Lower lobe of right lung (tissue), 2 donors: ENCODE results near the gene PTPRD. TPM values are rescaled to one million over a fixed set of nuclear protein-coding genes. Genes with fewer than 3 reads are reported as not detected.

Experiments
- ATAC-seq, 2 donors: fragments of 200-7000 bp; cut with Tn5 transposase; one replicate each; pipeline ENCODE4 v1.9.1; 2020 to 2022; ENCODE audit warnings: mild to moderate bottlenecking in 2 of 2, moderate library complexity in 2 of 2
- DNase-seq: peaks from one replicate; pipeline ENCODE4 v3.0.0-alpha.2; 2020
- H3K27ac ChIP-seq: fragments of 200-600 bp; one replicate; pipeline ENCODE4 v1.8.0; 2022
- H3K27me3 ChIP-seq: fragments of 200-600 bp; one replicate; pipeline ENCODE4 v1.8.0; 2022; ENCODE audit warnings: low read depth
- H3K36me3 ChIP-seq: fragments of 200-600 bp; one replicate; pipeline ENCODE4 v1.8.0; 2022; ENCODE audit warnings: mild to moderate bottlenecking
- H3K4me1 ChIP-seq: fragments of 200-600 bp; one replicate; pipeline ENCODE4 v1.8.0; 2022
- H3K4me3 ChIP-seq: fragments of 200-600 bp; one replicate; pipeline ENCODE4 v1.8.0; 2022; ENCODE audit warnings: mild to moderate bottlenecking
- H3K9me3 ChIP-seq: fragments of 200-600 bp; one replicate; pipeline ENCODE4 v1.8.0; 2022
- intact Hi-C: fragments of 100-400 bp; cut with DNase I; formaldehyde crosslinking; loops from one replicate; pipeline ENCODE4 v1.11.0; 2022
- total RNA-seq: library from RNA; stranded (reverse); fragmentation: NEBNext Ultra II Directional; extraction: Animal tissue kit (Norgen Biotek cat#: 25700); gene quantifications from one replicate; pipeline ENCODE4 v1.2.1, GENCODE V29; 2021
- TF ChIP-seq, protein P1 (sequence below): fragments of 200-600 bp; IDR thresholded peaks from one replicate; pipeline ENCODE4 v1.8.0; 2022; ENCODE audit warnings: antibody characterized with exemption, mild to moderate bottlenecking
- donor health status: DM: no; HTN: yes; CAD: no; lungs with severe emphysema.

Gene PTPRD
- total RNA-seq, 1 donor from 2014 or later: 17.2 TPM

DNA sequence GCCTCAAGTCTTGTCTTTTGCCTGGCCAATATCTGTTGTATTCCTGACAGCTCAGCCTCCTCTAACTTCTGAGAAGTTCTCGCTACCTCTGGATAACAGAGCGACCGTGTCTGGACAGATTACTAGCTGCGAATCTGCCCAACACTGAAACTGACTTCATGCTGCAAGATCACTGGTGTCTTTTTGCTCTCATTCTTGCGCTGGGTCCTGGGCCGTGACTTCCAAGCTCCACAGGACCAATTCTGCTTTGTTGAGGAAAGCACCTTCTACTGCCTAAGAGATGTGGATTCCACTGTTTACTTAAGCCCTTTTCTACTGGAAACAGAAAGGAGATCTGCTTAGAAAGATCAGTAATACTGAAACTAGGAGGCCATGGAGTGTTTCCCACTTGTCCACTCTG, 1834.4 kb downstream of the PTPRD start:
- ATAC-seq (no peak), DNase-seq (no peak)
- TF ChIP-seq, protein P1, sequence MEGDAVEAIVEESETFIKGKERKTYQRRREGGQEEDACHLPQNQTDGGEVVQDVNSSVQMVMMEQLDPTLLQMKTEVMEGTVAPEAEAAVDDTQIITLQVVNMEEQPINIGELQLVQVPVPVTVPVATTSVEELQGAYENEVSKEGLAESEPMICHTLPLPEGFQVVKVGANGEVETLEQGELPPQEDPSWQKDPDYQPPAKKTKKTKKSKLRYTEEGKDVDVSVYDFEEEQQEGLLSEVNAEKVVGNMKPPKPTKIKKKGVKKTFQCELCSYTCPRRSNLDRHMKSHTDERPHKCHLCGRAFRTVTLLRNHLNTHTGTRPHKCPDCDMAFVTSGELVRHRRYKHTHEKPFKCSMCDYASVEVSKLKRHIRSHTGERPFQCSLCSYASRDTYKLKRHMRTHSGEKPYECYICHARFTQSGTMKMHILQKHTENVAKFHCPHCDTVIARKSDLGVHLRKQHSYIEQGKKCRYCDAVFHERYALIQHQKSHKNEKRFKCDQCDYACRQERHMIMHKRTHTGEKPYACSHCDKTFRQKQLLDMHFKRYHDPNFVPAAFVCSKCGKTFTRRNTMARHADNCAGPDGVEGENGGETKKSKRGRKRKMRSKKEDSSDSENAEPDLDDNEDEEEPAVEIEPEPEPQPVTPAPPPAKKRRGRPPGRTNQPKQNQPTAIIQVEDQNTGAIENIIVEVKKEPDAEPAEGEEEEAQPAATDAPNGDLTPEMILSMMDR: no peak
- H3K27ac ChIP-seq: no peak overlapping the region
- H3K4me3 ChIP-seq: no peak overlapping the region
- H3K27me3 ChIP-seq: no peaks in the 10 kb centered on the region
- intact Hi-C loops: no loop called here
- no peaks in the 10 kb centered on the region for H3K36me3 ChIP-seq
- no peaks in the 10 kb centered on the region for H3K4me1 ChIP-seq
- H3K9me3 ChIP-seq: no peaks in the 10 kb centered on the region

DNA sequence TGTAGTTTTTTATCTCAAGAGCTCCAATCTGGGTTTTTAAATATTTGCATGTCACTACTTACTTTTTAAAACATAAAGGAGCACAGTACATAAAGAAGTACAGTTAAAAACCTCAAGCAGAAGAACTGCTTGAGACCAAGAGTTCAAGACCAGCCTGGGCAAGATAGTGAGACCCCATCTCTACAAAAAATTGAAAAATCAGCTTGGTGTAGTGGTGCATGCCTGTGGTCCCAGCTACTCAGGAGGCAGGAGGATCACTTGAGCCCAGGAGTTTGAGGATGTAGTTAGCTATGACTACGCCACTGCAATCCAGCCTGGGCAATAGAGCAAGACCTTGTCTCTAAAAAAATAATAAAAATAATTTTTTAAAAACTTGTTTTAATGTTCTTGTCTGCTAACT, 1840.5 kb downstream of the PTPRD start:
- no peak overlapping the region for H3K27ac ChIP-seq
- DNase-seq: no peak
- TF ChIP-seq, protein P1: no peak
- no peaks in the 10 kb centered on the region for H3K36me3 ChIP-seq
- no peaks in the 10 kb centered on the region for H3K27me3 ChIP-seq
- H3K9me3 ChIP-seq: no peaks in the 10 kb centered on the region
- no peak for ATAC-seq
- H3K4me1 ChIP-seq: no peaks in the 10 kb centered on the region
- no peak overlapping the region for H3K4me3 ChIP-seq
- intact Hi-C loops: no loop called here

DNA sequence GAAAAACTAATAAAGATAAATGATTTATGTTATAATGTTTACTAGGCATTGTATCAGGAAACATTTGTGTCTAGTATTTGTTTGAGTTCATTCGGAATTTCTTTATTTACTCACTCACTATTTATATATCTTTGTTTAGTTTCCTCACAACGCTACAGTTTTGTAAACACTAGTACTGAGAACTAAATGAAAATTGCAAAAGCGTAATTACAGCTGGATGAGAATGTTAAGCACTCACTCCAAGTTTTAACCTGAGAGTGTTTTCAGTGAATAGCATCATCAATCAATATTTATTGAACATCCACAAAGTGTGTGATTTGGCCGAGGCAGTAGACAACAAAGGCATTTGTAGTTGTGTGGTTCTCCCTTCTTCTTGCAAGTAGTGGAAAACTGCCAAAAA, 1843.6 kb downstream of the PTPRD start:
- Histone ChIP-seq H3K4me1 (no peaks in the 10 kb centered on the region), H3K27ac (no peak overlapping the region), H3K27me3 (no peaks in the 10 kb centered on the region), H3K9me3 (no peaks in the 10 kb centered on the region), H3K4me3 (no peak overlapping the region), H3K36me3 (no peaks in the 10 kb centered on the region)
- ATAC-seq (no peak), DNase-seq (no peak)
- intact Hi-C loops: no loop called here
- TF ChIP-seq, protein P1: no peak

DNA sequence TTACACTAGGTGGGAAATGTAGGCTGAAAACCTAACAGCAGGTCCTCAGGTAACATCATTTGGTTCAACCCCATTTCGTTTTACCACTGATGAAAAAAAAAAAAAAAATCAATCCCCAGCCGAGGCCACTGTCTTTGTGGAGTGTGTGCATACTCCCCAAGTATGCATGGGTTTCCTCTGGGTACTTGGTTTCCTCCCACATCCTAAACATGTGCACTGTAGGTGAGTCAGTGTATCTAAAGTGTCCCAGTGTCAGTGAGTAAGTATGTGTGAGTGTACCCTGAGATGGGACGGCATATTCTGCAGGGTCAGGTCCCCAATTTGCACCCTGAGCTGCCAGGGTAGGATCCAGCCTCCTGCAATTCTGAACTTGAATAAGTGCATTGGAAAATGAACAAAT, 1846.7 kb downstream of the PTPRD start:
- Histone ChIP-seq H3K4me1 (no peaks in the 10 kb centered on the region), H3K36me3 (no peaks in the 10 kb centered on the region), H3K4me3 (no peak overlapping the region), H3K27me3 (no peaks in the 10 kb centered on the region), H3K9me3 (no peaks in the 10 kb centered on the region), H3K27ac (no peak overlapping the region)
- ATAC-seq: no peak
- no peak for DNase-seq
- TF ChIP-seq, protein P1: no peak
- intact Hi-C loops: no loop called here

DNA sequence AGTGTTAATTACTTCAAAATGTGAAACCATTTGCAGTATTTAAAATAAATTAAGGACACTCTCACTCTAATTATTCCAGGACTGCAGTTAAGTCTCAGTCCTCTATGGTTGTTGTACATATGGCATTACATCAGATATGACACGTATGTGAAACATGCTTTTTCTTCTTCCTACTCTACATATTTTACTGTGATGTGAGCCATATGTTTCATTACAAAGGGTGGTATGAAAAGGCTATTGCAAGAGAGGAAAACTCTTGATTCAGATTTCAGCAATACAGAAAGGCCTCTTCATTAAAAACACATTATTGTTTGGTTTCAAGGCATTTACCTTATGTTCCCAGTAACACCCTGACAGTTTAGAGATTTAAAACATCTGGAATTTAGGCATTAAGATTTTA, 1848.8 kb downstream of the PTPRD start:
- ATAC-seq (no peak), DNase-seq (no peak)
- Histone ChIP-seq H3K36me3 (no peaks in the 10 kb centered on the region), H3K9me3 (no peaks in the 10 kb centered on the region), H3K4me3 (no peak overlapping the region), H3K4me1 (no peaks in the 10 kb centered on the region), H3K27me3 (no peaks in the 10 kb centered on the region), H3K27ac (no peak overlapping the region)
- TF ChIP-seq, protein P1: no peak
- intact Hi-C loops: no loop called here
